ENCODE measurements around the gene MSLN. TPM values are rescaled to one million over a fixed set of nuclear protein-coding genes. Genes with fewer than 3 reads are reported as not detected.
A peak's percentile ranks its signal among the peaks of the same experiment; 100 is the strongest.

The MSLN gene
- polyA plus RNA-seq, 1 of the 3 experiments (the other 2 are of a cell fraction): 0.02 TPM

GRCh38 chr16:714079-714478, 46.5 kb upstream of the MSLN start:
- no peaks in the 10 kb centered on the region for H3K27me3 ChIP-seq (ENCODE audit: insufficient read depth)
- H3K4me3 ChIP-seq (ENCODE audit: low read depth in 2 of 2, low read length in 1 of 2): no peak overlapping the region; a peak in 1 of 4 replicates
- POLR2A ChIA-PET: interaction anchor here (1.2 to 1.4 kb wide), 2 partner anchors 11 to 14 kb away, joined by 3 to 4 read pairs; no protein-coding TSS in a partner anchor
- peaks cover 23 to 51% of the 10 kb centered on the region in 2 experiments; a peak in 2 of 4 replicates for H3K4me1 ChIP-seq (ENCODE audit: control insufficient read depth in 1 of 2, insufficient read depth in 2 of 2, low read depth in 1 of 2, low read length in 1 of 2)
- 0 out of 2 replicates have a peak, but pooled peaks cover 2% of the 10 kb centered on the region for H3K79me2 ChIP-seq (ENCODE audit: insufficient read depth)
- peak overlapping the region; percentile 73 for H3K4me2 ChIP-seq
- H2AFZ ChIP-seq (ENCODE audit: low read depth): no peak overlapping the region
- H3K9me2 ChIP-seq: no peaks in the 10 kb centered on the region
- WGBS (ENCODE audit: low lambda C conversion rate): 88% methylated on average over 10 of the region's 11 CpGs
- no peak for DNase-seq
- CTCF ChIA-PET: interaction anchor here (1.1 to 22.4 kb wide), 6 partner anchors 10 to 71 kb away, joined by 4 to 358 read pairs (median 17); partner anchors contain the start of genes ANTKMT, CCDC78, CHTF18 and CIAO3
- no peak overlapping the region for H3K9ac ChIP-seq
- H3F3A ChIP-seq (replicated peaks; ENCODE audit: insufficient read depth): peaks cover 28% of the 10 kb centered on the region
- H3K27ac ChIP-seq (ENCODE audit: low read depth in 2 of 2, low read length in 1 of 2): peak overlapping the region in 1 of 2 experiments; percentile 35; a peak in 1 of 4 replicates
- H3K36me3 ChIP-seq (replicated peaks in 1 of 2; ENCODE audit: control insufficient read depth in 1 of 2, insufficient read depth in 2 of 2, low read length in 1 of 2): peaks cover 0 to 4% of the 10 kb centered on the region in 2 experiments
- H4K20me1 ChIP-seq (ENCODE audit: insufficient read depth): peaks cover 12% of the 10 kb centered on the region; the same call in 1 of the 2 replicates
- H3K9me3 ChIP-seq: no peaks in the 10 kb centered on the region
- no peak for TF ChIP-seq RXRA (IDR thresholded peaks at IDR 0.05; ENCODE audit: borderline replicate concordance, low read depth)
- TF ChIP-seq GATA2 (CRISPR knock-in tag; IDR thresholded peaks at IDR 0.05): no peak
- no peak for TF ChIP-seq REST (IDR thresholded peaks at IDR 0.05; ENCODE audit: low read depth, low read length)
- no peak for TF ChIP-seq SIN3A (IDR thresholded peaks at IDR 0.05; ENCODE audit: borderline replicate concordance, low read depth, low read length)
- no peak for TF ChIP-seq JUND (IDR thresholded peaks at IDR 0.05)
- TF ChIP-seq MXI1 (IDR thresholded peaks at IDR 0.05; ENCODE audit: low read depth, low read length): no peak
- no peak for TF ChIP-seq SMC3 (IDR thresholded peaks at IDR 0.05; ENCODE audit: low read depth, low read length)
- no peak for TF ChIP-seq ELF1 (IDR thresholded peaks at IDR 0.05)
- no peak for TF ChIP-seq FOXM1 (IDR thresholded peaks at IDR 0.05; ENCODE audit: low read depth)
- TF ChIP-seq MEF2A (IDR thresholded peaks at IDR 0.05; ENCODE audit: borderline replicate concordance, low read depth): no peak

- DNase-seq: peak; percentile 92
- 77% methylated on average over 5 of the region's 108 CpGs for WGBS (ENCODE audit: low lambda C conversion rate)
- peak within 1 kb of the TSS; percentile 67 for H3K9ac ChIP-seq
- TF ChIP-seq MAX (IDR thresholded peaks at IDR 0.05; ENCODE audit: low read depth): peak; percentile 83
- TF ChIP-seq JUND (IDR thresholded peaks at IDR 0.05): no peak
- CTCF ChIA-PET: interaction anchor here (1.1 to 22.4 kb wide), 8 partner anchors 10 to 70 kb away, joined by 4 to 358 read pairs (median 20); partner anchors contain the start of genes ANTKMT, CCDC78, CHTF18 and CIAO3
- no peaks in the 10 kb centered on the region for H3K9me2 ChIP-seq
- no peak within 1 kb of the TSS for H2AFZ ChIP-seq (ENCODE audit: low read depth)
- no peaks in the 10 kb centered on the region for H3K27me3 ChIP-seq (ENCODE audit: insufficient read depth)
- POLR2A ChIA-PET: interaction anchor here (1.2 to 2.6 kb wide), 5 partner anchors 8 to 54 kb away, joined by 3 to 13 read pairs (median 4); partner anchors contain the start of gene CCDC78
- peaks cover 23 to 51% of the 10 kb centered on the region in 2 experiments; a peak in 3 of 4 replicates for H3K4me1 ChIP-seq (ENCODE audit: control insufficient read depth in 1 of 2, insufficient read depth in 2 of 2, low read depth in 1 of 2, low read length in 1 of 2)
- 0 out of 2 replicates have a peak, but pooled peaks cover 2% of the 10 kb centered on the region for H3K79me2 ChIP-seq (ENCODE audit: insufficient read depth)
- H4K20me1 ChIP-seq (ENCODE audit: insufficient read depth): peaks cover 12% of the 10 kb centered on the region; the same call in 1 of the 2 replicates
- H3K36me3 ChIP-seq (replicated peaks in 1 of 2; ENCODE audit: control insufficient read depth in 1 of 2, insufficient read depth in 2 of 2, low read length in 1 of 2): peaks cover 0 to 4% of the 10 kb centered on the region in 2 experiments
- peaks cover 32% of the 10 kb centered on the region for H3F3A ChIP-seq (replicated peaks; ENCODE audit: insufficient read depth)
- peak within 1 kb of the TSS; percentile 66 to 70 for H3K4me3 ChIP-seq (ENCODE audit: low read depth in 2 of 2, low read length in 1 of 2)
- H3K27ac ChIP-seq (ENCODE audit: low read depth in 2 of 2, low read length in 1 of 2): peak within 1 kb of the TSS; percentile 56 to 91; a peak in 3 of 4 replicates
- no peaks in the 10 kb centered on the region for H3K9me3 ChIP-seq
- H3K4me2 ChIP-seq: peak within 1 kb of the TSS; percentile 93
Measured at GRCh38 chr16:714558-715476, 45.7 kb upstream of the MSLN start, which contains the start of gene METRN. Gene METRN, plus strand, starts transcription at chr16:715118. Its CDS starts 172 bp downstream, at chr16:715290.
